Heart left ventricle (tissue), 13 donors: ENCODE data around the gene KLF7.

Source experiments
- POLR2A ChIP-seq, 2 donors: fragments of 450-650 bp; IDR thresholded peaks; one replicate each; pipeline ENCODE4 v1.6.1; 2017; ENCODE audit warnings: antibody characterized with exemption in 2 of 2, mild to moderate bottlenecking in 2 of 2, moderate library complexity in 2 of 2
- TF ChIP-seq, protein P1 (sequence below), 12 donors: fragments of 200-600 bp; sonication (generic) in 4 of 12; IDR thresholded peaks; one replicate each; pipeline versions ENCODE4 v1.5.0 to v1.8.0; 2018 to 2022; ENCODE audit warnings: antibody characterized with exemption in 12 of 12, mild to moderate bottlenecking in 5 of 12
- donor health status: ischemic (EF 13 %, LVEDD 7.1; RV severe dilation, severe dysfunction).
- donor health status: DM: no; HTN: yes; CAD: no.
- donor health status: DM: no; HTN: no; CAD: no.
- donor health status: ischemic (EF 25% LVEDD 6.9; RV normal size, moderate dysfunction).
- donor health status: ischemic (EF 25% LVEDD 5.7; RV mildly dilated, moderate dysfunction).
- donor health status: ischemic (EF 35%, LVEDD 5.7; RV mildly dilated, moderate dysfunction).
- donor health status: nonischemic (EF 11% LVEDD 7.7; RV severe dilation, severe dysfunction).
- donor health status: DM: yes; HTN: yes; CAD: no.
- donor health status: PGD.
- donor health status: ischemic (EF 29% LVEDD 5.4; RV normal size, mild dysfunction).
- donor health status: nonischemic (EF 23%, LVEDD 6.1; RV moderate dilation, normal function).

DNA sequence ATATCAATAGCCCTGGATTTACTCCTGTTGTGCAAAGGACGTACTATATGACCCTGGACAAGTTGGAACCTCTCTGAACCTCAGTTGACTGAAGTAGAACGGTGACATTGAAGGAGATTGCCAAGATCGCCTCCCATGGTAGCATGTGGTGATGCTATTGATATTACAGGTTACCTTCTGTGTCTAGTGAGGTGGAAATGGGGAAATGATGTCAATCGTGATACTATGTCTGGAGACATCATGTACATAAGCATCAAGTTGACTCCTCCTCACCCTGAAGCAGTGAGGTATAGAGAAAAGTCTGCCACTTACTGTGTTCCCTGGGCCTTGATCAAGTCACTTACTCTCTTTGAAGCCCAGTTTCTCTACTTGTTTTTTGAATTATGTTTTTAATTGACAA is 93.9 kb downstream of the KLF7 start:
- no peak for TF ChIP-seq POLR2A (IDR thresholded peaks at IDR 0.05)
- TF ChIP-seq, protein P1, sequence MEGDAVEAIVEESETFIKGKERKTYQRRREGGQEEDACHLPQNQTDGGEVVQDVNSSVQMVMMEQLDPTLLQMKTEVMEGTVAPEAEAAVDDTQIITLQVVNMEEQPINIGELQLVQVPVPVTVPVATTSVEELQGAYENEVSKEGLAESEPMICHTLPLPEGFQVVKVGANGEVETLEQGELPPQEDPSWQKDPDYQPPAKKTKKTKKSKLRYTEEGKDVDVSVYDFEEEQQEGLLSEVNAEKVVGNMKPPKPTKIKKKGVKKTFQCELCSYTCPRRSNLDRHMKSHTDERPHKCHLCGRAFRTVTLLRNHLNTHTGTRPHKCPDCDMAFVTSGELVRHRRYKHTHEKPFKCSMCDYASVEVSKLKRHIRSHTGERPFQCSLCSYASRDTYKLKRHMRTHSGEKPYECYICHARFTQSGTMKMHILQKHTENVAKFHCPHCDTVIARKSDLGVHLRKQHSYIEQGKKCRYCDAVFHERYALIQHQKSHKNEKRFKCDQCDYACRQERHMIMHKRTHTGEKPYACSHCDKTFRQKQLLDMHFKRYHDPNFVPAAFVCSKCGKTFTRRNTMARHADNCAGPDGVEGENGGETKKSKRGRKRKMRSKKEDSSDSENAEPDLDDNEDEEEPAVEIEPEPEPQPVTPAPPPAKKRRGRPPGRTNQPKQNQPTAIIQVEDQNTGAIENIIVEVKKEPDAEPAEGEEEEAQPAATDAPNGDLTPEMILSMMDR (IDR thresholded peaks at IDR 0.05), result no peak
